ENCODE data around the gene GRIN3A. TPM values are rescaled to one million over a fixed set of nuclear protein-coding genes. Genes with fewer than 3 reads are reported as not detected.

Gene GRIN3A
- total and polyA plus RNA-seq, 9 of the 15 experiments (the other 6 are each of a cell fraction or from before 2014, with no cell fraction given) = 0.01 to 0.03 TPM; not detected in 7

DNA sequence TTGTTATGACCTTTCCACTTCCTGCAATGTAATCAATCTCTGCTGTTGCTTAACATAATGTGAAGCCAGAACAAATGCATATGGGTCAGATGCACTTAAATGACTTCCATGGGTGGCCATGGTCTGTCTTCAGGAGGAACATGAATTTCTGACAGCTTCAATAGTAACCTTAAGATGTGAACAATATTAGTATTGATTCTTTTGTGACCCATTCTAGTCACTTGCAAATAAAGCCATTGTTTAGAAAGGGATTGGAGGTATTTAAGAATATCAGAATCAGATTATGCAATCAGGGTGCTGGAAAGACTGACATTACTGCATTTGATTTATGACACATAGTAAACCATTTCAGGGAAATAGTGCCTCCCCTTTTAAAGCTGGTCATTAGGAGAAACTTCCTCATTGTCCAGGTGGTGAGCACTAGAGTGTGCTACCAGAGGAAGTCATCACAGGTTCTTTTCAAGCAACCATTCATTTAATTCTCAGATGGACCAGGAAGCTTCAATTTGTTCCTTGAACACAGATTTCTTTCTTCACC lies 32.1 kb downstream of the GRIN3A start:
- POLR2A ChIA-PET = no interaction called here
- DNase-seq (ENCODE audit: extremely low read depth in 1 of 4, low spot score in 3 of 4) (no peak), ATAC-seq (no peak), FAIRE-seq (no peak)
- BruUV-seq (replicated peaks) = no TSS peak
- Histone ChIP-seq H3K9me3 (replicated peaks; ENCODE audit: control insufficient read depth, insufficient read depth, low read depth, low read length) (no peaks in the 10 kb centered on the region), H3K4me3 (no peak overlapping the region), H3K27ac (ENCODE audit: extremely low read depth, low read depth, low read length) (no peak overlapping the region), H3K4me2 (ENCODE audit: insufficient read depth, low read length) (no peak overlapping the region), H3K27me3 (ENCODE audit: control insufficient read depth in 2 of 2, insufficient read depth in 2 of 2, low read length in 2 of 2) (no peaks in the 10 kb centered on the region), H3K9me1 (ENCODE audit: control insufficient read depth, insufficient read depth, low read length) (no peaks in the 10 kb centered on the region), H3K9ac (ENCODE audit: insufficient read depth in 1 of 2, low read depth in 2 of 2, low read length in 2 of 2) (no peak overlapping the region), H2AFZ (ENCODE audit: low read depth, low read length) (no peak overlapping the region), H3K79me2 (ENCODE audit: control insufficient read depth, insufficient read depth, low read length) (no peaks in the 10 kb centered on the region), H4K20me1 (replicated peaks; ENCODE audit: control insufficient read depth, insufficient read depth, low read length) (no peaks in the 10 kb centered on the region), H3K4me1 (replicated peaks in 1 of 2; ENCODE audit: control insufficient read depth in 2 of 2, insufficient read depth in 2 of 2, low read length in 2 of 2) (no peaks in the 10 kb centered on the region), H3K36me3 (ENCODE audit: control insufficient read depth, insufficient read depth, low read length) (no peaks in the 10 kb centered on the region)
- CTCF ChIA-PET (ENCODE audit: low intra/inter-chr PET ratio) = no interaction called here
- in situ Hi-C loops (cut with MboI) (loop anchor here (25.0 kb wide), 1 partner anchor 969 kb away; no protein-coding TSS in a partner anchor), intact Hi-C loops (cut with micrococcal nuclease) (no loop called here)
- TF ChIP-seq MEIS2 (IDR thresholded peaks at IDR 0.05; ENCODE audit: partially characterized antibody) = peak; percentile 57
- TF ChIP-seq PKNOX1 (IDR thresholded peaks at IDR 0.05) = peak; percentile 61; the same call in 1 of the 2 replicates
- TF ChIP-seq MGA (IDR thresholded peaks at IDR 0.05) = no peak
